Heart right ventricle (tissue), 16 donors: Measurements from ENCODE around the gene MYPN. TPM values are rescaled to one million over a fixed set of nuclear protein-coding genes. Genes with fewer than 3 reads are reported as not detected.

Experiments used
- ATAC-seq, 8 donors: fragments of 200-7000 bp; cut with Tn5 transposase; one replicate each; pipeline ENCODE4 v1.9.1; 2020; ENCODE audit warnings: mild to moderate bottlenecking in 8 of 8, moderate library complexity in 8 of 8, moderate number of reproducible peaks in 1 of 8
- DNase-seq, 2 donors: peaks; one replicate each; pipeline ENCODE4 v3.0.0-alpha.2; 2020
- H3K27ac ChIP-seq, 10 donors: fragments of 200-600 bp; sonication (generic) in 2 of 10; one replicate each; pipeline versions ENCODE4 v1.5.0 to v1.8.0; 2020 to 2022; ENCODE audit warnings: mild to moderate bottlenecking in 3 of 10
- H3K27me3 ChIP-seq, 7 donors: fragments of 200-600 bp; one replicate each; pipeline ENCODE4 v1.8.0; 2021 to 2022; ENCODE audit warnings: mild to moderate bottlenecking in 2 of 7
- H3K36me3 ChIP-seq, 9 donors: fragments of 200-600 bp; sonication (generic) in 1 of 9; one replicate each; pipeline versions ENCODE4 v1.5.0 to v1.8.0; 2020 to 2022; ENCODE audit warnings: mild to moderate bottlenecking in 2 of 9
- H3K4me1 ChIP-seq, 9 donors: fragments of 200-600 bp; sonication (generic) in 1 of 9; one replicate each; pipeline versions ENCODE4 v1.5.0 to v1.8.0; 2020 to 2022; ENCODE audit warnings: mild to moderate bottlenecking in 4 of 9
- H3K4me3 ChIP-seq, 10 donors: fragments of 200-600 bp; sonication (generic) in 2 of 10; one replicate each; pipeline versions ENCODE4 v1.5.0 to v1.8.0; 2020 to 2022; ENCODE audit warnings: mild to moderate bottlenecking in 7 of 10, moderate library complexity in 2 of 10
- H3K9me3 ChIP-seq, 11 donors: fragments of 200-600 bp in 10 of 11; sonication (generic) in 2 of 11; one replicate each; pipeline versions ENCODE4 v1.5.0 to v1.8.0; 2013 to 2022; ENCODE audit warnings: mild to moderate bottlenecking in 2 of 11, control low read depth in 1 of 11, moderate library complexity in 1 of 11
- WGBS, 2 donors: extraction: QIAGEN DNeasy Blood & Tissue Kit; methylation state at CpG; one replicate each; pipeline ENCODE4 v1.1.7; 2013; ENCODE audit warnings: inconsistent platforms in 1 of 2; 5-methylcytosine and 5-hydroxymethylcytosine counted together
- intact Hi-C, 10 donors: fragments of 100-400 bp; cut with DNase I; formaldehyde crosslinking; loops; one replicate each; pipeline versions ENCODE4 v1.11.1 to v1.14.2; 2022
- polyA plus RNA-seq, 2 donors: library from polyadenylated mRNA; stranded (reverse); fragments of 200-250 nt; gene quantifications; one replicate each; pipeline ENCODE4 v1.2.3, GENCODE V29; 2013
- total RNA-seq, 10 donors: library from RNA; stranded (reverse); fragmentation: NEBNext Ultra II Directional in 3 of 10; extraction: Animal tissue kit (Norgen Biotek cat#: 25700) in 3 of 10; gene quantifications; one replicate each; pipeline versions ENCODE4 v1.2.1 to v1.2.4, GENCODE V29; 2021 to 2023
- TF ChIP-seq, protein P1 (sequence below), 9 donors: fragments of 200-600 bp; sonication (generic) in 2 of 9; IDR thresholded peaks; one replicate each; pipeline versions ENCODE4 v1.5.0 to v1.8.0; 2021 to 2022; ENCODE audit warnings: antibody characterized with exemption in 9 of 9, mild to moderate bottlenecking in 5 of 9, moderate library complexity in 1 of 9
- donor health status: Arrhythmogenic right ventricular cardiomyopathy.
- donor health status: ischemic (EF 13 %, LVEDD 7.1; RV severe dilation, severe dysfunction).
- donor health status: healthy with polysubstance abuse.
- donor health status: DM: no; HTN: yes; CAD: no.
- donor health status: DM: no; HTN: no; CAD: no.
- donor health status: ischemic (EF 25% LVEDD 6.9; RV normal size, moderate dysfunction).
- donor health status: ischemic (EF 25% LVEDD 5.7; RV mildly dilated, moderate dysfunction).
- donor health status: healthy.
- donor health status: DM: yes; HTN: yes; CAD: no.
- donor health status: Ischemic cardiomyopathy.
- donor health status: ischemic (EF 35%, LVEDD 5.7; RV mildly dilated, moderate dysfunction).
- donor health status: nonischemic (EF 11% LVEDD 7.7; RV severe dilation, severe dysfunction).
- donor health status: DM: yes; HTN: yes; CAD: no.
- donor health status: PGD.
- donor health status: ischemic (EF 29% LVEDD 5.4; RV normal size, mild dysfunction).
- donor health status: nonischemic (EF 23%, LVEDD 6.1; RV moderate dilation, normal function).

Gene MYPN
- total and polyA plus RNA-seq, 12 donors: 27.1 to 302 (median 156) TPM

DNA sequence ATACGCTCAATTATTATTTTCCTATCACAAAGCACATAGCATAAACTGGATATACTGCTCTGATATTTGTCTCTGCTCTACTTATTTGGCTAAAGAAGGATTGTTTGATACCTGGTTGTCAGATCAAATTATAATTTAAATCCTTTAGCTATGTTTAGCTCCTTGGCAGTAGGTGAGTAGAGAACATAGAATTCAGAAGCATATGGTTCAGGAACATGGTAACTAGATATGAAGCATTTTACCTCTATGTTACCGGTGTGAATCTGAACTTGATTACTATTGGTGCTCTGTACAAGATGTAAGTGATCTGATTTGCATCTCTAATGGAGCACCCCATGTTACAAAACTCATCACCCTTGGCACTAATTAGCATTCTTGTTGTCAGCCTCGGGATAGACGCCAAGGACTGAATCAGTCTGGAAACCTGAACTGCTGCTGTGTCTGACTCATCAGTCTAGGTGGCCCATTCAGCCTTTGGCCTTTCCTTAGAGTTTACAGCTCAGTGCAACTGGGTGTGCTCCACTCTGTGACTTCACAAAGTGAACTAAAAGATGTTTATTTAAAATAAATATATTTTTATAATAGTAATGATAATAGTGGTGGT, 12.3 kb upstream of the MYPN start:
- Histone ChIP-seq H3K9me3 (no peaks in the 10 kb centered on the region), H3K36me3 (no peaks in the 10 kb centered on the region), H3K27me3 (no peaks in the 10 kb centered on the region), H3K27ac (peak overlapping the region in 5 of 10 donors; percentile 2 to 74 (median 52)), H3K4me3 (no peak overlapping the region), H3K4me1 (peaks cover 0 to 21% (median 0%) of the 10 kb centered on the region in 9 donors)
- DNase-seq (peak in 1 of 2 donors; percentile 35), ATAC-seq (peak in 7 of 8 donors; percentile 61 to 93 (median 80))
- intact Hi-C loops: no loop called here
- TF ChIP-seq, protein P1, sequence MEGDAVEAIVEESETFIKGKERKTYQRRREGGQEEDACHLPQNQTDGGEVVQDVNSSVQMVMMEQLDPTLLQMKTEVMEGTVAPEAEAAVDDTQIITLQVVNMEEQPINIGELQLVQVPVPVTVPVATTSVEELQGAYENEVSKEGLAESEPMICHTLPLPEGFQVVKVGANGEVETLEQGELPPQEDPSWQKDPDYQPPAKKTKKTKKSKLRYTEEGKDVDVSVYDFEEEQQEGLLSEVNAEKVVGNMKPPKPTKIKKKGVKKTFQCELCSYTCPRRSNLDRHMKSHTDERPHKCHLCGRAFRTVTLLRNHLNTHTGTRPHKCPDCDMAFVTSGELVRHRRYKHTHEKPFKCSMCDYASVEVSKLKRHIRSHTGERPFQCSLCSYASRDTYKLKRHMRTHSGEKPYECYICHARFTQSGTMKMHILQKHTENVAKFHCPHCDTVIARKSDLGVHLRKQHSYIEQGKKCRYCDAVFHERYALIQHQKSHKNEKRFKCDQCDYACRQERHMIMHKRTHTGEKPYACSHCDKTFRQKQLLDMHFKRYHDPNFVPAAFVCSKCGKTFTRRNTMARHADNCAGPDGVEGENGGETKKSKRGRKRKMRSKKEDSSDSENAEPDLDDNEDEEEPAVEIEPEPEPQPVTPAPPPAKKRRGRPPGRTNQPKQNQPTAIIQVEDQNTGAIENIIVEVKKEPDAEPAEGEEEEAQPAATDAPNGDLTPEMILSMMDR (IDR thresholded peaks at IDR 0.05): no peak
- WGBS, 2 donors: 48 to 50% methylated on average over 4 of the region's 4 CpGs

DNA sequence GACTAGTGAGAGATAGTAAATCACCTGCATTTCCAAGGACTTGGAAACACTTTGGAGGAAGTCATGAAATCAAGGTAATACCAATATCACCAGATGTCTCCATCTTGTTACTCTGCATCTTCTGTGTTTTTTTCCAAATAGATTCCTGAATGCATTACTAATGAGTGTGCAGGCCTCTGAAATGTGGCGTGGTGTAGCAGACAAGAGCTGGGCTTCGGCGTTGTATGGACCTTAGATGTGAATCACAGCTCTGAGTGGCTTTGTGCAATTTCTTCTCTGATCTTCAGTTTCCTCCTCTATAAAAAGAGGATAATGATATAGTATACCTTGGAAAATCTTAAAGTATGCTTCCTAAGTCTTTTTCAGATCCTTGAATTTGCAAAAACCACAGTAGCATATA, 9.6 kb upstream of the MYPN start:
- intact Hi-C loops: no loop called here
- Histone ChIP-seq H3K4me3 (no peak overlapping the region), H3K9me3 (no peaks in the 10 kb centered on the region), H3K36me3 (no peaks in the 10 kb centered on the region), H3K4me1 (peaks cover 0 to 31% (median 4%) of the 10 kb centered on the region in 9 donors), H3K27me3 (no peaks in the 10 kb centered on the region), H3K27ac (peak overlapping the region in 3 of 10 donors; percentile 8 to 74 (median 56))
- ATAC-seq (peak in 1 of 8 donors; percentile 8), DNase-seq (no peak)
- TF ChIP-seq, protein P1 (IDR thresholded peaks at IDR 0.05): no peak
- WGBS, 2 donors: 94 to 97% methylated on average over 3 of the region's 3 CpGs

DNA sequence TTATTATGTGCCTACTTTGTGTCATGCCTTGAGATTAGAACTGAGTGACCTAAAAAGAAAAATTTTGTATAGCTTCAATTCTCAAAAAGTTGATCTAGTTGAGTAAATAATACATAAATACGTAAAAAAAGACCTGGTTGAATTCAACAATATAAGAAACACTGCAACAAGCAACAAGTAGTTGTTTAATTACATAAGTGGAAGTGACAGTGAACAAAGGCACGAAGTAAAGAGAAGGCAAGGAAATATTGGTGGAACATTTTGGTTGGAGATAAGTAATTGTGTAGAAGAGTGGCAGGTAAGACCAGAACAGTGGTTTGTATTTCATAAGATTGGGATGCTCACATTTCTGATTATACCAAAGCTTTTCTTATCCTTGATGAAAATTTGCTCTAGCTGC, 8.2 kb upstream of the MYPN start:
- DNase-seq: no peak
- Histone ChIP-seq H3K27ac (no peak overlapping the region), H3K4me1 (peaks cover 0 to 42% (median 4%) of the 10 kb centered on the region in 9 donors), H3K36me3 (no peaks in the 10 kb centered on the region), H3K9me3 (no peaks in the 10 kb centered on the region), H3K4me3 (no peak overlapping the region), H3K27me3 (no peaks in the 10 kb centered on the region)
- no peak for ATAC-seq
- WGBS, 2 donors: 86 to 90% methylated on average over 2 of the region's 2 CpGs
- intact Hi-C loops: no loop called here
- TF ChIP-seq, protein P1 (IDR thresholded peaks at IDR 0.05): no peak

DNA sequence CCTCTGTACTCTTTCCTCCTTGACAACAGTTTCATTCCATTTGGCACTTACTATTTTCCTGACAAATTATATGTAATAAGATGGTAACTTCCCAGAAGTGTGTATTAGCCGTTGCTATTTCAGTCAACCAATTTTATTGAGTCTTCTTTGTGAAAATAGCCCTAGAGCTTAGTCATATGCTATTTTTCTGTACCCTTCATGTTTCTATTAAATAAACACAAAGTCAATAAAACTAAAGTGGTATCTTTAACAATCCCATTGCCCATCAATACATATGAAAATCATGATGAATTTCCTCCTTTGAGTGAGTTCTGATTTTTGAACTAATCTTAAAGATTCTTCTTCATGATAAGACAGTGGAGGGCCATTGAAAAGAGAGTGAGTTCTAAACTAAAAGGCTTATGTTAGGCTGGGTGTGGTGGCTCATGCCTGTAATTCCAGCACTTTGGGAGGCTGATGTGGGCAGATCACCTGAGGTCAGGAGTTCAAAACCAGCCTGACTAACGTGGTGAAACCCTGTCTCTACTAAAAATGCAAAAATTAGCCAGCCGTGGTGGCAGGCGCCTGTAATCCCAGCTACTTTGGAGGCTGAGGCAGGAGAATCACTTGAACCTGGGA, 5.9 kb upstream of the MYPN start:
- 85 to 86% methylated on average over 4 of the region's 4 CpGs for WGBS, 2 donors
- intact Hi-C loops: no loop called here

More for the DNA sequence above, 5.9 kb upstream of the MYPN start:
- Histone ChIP-seq H3K4me3 (no peak overlapping the region), H3K36me3 (no peaks in the 10 kb centered on the region), H3K27ac (no peak overlapping the region), H3K9me3 (no peaks in the 10 kb centered on the region), H3K27me3 (no peaks in the 10 kb centered on the region), H3K4me1 (peaks cover 0 to 38% (median 0%) of the 10 kb centered on the region in 9 donors)
- DNase-seq: no peak
- TF ChIP-seq, protein P1 (IDR thresholded peaks at IDR 0.05): no peak
- ATAC-seq: no peak
